ENCODE data around the gene FBXL16.

- TF ChIP-seq CTCF (IDR thresholded peaks at IDR 0.05) (no peak), POLR2A (IDR thresholded peaks at IDR 0.05; ENCODE audit: low read length) (no peak), EP300 (IDR thresholded peaks at IDR 0.05) (no peak), E2F6 (IDR thresholded peaks at IDR 0.05; ENCODE audit: borderline replicate concordance, low read depth) (no peak), RFX5 (IDR thresholded peaks at IDR 0.05) (no peak), RAD21 (conservative IDR thresholded peaks at IDR 0.05 in 1 of 2, IDR thresholded peaks at IDR 0.05 in 1 of 2) (no peak), MYC (IDR thresholded peaks at IDR 0.05; ENCODE audit: borderline replicate concordance, low read length) (no peak), MAX (IDR thresholded peaks at IDR 0.05) (no peak), FOSL2 (IDR thresholded peaks at IDR 0.05) (no peak), FOSL2 (CRISPR knock-in tag; IDR thresholded peaks at IDR 0.05) (no peak), FOXS1 (CRISPR knock-in tag; IDR thresholded peaks at IDR 0.05) (no peak), ESRRA (IDR thresholded peaks at IDR 0.05; ENCODE audit: borderline replicate concordance, low read length) (no peak), MAFK (IDR thresholded peaks at IDR 0.05; ENCODE audit: partially characterized antibody) (no peak), CBX8 (IDR thresholded peaks at IDR 0.05) (no peak)
These were observed 56.0 kb downstream of the FBXL16 start for GRCh38 chr16:649631-650030.

Measured in A549 (cell line).